HG02798 (cell line): ENCODE data around the gene GRIK2.
A peak's percentile ranks its signal among the peaks of the same experiment; 100 is the strongest.
"Not testable (repeated sequence)": the region's sequence is repeated elsewhere in the genome, so short reads cannot be mapped to it uniquely, and the experiment has no call there.

Experiments used
- ATAC-seq: cut with Tn5 transposase; IDR thresholded peaks from one replicate; pipeline ENCODE4 v1.9.1; 2021; ENCODE audit warnings: mild to moderate bottlenecking; ENCODE audit not compliant: unreplicated experiment, poor library complexity

GRIK2 gene

DNA sequence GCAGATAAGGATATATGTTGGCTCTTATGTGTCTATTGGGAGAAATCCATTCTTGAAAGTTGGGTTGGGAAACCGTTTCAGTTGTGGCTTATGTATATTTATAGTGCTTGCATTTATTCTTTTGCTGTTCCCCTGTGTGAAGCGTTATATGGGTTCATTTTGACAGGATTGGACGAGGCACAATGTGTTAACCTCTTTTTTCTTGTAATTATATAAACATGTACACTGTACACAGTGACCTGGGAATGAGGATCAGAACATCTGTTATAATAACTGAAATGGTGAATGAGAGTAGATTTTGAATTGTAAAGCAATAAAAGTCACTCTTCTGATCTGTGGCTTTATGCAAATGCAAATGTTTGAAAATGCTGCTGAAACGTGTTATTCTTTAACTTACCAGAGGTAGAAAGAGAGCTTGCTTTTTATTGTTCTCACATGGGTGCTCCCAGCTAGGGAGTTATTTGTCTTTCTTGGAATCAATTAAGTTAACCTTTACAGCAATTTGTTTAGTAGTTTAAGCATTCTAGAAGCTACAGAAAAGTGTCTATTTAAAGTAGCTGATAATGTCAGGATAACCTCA is 213.7 kb downstream of the GRIK2 start:
- no peak for ATAC-seq

GRCh38 chr6:101608703-101609102 is 215.2 kb downstream of the GRIK2 start:
- no peak for ATAC-seq

DNA sequence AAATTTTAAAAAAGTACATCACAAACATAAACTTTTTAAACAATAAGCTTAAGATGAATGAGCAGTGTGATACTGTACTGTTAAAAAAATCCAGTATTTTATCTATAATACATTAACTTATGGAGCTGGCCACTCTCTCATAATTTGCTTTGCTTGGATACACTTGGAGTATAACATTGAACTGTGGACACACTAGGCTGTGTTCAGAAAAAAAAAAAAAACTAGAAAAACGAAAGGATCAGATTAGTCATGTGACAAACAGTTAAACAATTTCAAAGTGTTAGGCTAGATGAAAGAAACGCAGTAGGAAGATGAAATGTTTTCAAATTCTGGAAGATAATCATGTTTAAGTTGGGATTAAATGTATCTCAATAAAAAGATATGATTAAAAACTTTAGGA is 220.0 kb downstream of the GRIK2 start:
- no peak for ATAC-seq

GRCh38 chr6:101614774-101615173 is 221.3 kb downstream of the GRIK2 start:
- ATAC-seq: no peak

DNA sequence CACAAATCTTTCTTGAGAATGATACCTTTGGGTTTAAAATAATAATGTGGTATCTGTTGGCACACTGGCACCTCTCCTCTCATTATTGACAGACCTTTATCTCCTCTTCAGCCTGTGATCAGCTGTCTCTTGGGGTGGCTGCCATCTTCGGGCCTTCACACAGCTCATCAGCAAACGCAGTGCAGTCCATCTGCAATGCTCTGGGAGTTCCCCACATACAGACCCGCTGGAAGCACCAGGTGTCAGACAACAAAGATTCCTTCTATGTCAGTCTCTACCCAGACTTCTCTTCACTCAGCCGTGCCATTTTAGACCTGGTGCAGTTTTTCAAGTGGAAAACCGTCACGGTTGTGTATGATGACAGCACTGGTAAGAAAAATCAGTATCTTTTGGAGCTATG is 232.8 kb downstream of the GRIK2 start:
- no peak for ATAC-seq

DNA sequence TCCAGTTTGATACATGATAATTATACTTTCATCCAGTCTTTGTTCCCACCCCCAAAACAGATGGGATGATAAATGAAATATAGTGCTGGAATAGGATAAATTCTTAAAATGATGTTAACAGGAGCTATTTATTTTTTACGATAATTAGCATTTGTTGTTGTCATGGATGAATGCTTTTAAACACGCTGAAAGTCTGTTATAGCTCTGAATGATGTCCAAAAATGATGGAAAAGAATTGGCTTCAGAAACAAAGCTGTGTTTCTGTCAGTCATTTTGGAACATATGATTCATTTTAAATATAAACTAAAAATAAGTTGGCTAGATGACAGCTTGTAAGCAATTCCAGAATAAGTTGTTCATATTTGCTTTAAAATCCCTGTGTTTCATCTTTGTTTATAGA is 237.4 kb downstream of the GRIK2 start:
- no peak for ATAC-seq

DNA sequence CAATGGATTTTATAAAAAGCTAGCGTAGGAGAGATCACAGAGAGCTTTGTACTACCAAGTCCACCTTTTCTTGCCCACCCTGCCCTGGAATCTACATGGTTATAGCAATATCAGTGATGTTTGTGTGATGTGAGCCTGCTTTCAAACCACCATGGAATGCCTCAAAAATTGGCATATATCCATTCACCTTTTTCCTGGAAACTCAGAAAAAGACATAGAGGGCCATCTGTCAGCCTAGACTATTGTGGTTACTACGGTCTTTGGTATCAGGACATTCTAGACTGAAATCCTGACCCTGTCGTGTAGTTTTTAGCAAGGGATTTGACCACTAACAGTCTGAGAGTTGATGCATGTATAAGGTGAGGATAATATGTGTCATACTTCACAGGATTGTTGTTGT is 239.6 kb downstream of the GRIK2 start:
- ATAC-seq: no peak

DNA sequence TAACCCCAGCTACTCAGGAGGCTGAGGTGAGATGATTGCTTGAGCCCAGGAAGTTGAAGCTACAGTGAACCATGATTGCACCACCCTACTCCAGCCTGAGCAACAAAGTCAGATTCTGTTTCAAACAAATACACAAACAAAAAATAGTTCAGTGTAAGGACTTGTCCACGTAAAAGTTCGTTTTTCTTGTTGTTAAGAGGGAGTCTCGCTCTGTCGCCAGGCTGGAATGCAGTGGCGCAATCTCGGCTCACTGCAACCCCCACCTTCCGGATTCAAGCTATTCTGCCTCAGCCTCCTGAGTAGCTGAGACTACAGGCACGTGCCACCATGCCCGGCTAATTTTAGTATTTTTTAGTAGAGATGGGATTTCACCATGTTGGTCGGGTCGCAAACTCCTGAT is 245.4 kb downstream of the GRIK2 start:
- ATAC-seq: not testable (repeated sequence)

DNA sequence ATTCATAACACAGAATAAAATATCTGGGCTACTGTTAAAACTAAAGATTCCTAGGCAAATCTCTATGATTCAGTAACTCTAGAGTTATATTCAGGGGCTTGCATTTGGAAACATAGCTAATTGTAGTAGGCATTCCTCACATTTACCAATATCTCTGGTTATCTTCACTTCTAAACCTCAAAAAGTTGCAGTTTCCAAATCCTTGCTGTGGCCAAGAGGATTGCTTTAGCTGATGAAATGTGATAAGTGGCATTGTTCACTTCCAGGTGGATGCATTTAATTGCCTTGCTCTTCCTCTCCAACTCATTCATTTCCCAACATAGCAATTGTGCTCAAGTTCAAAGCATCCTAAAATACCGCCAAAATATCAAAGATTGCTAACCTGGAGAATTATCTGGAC is 246.6 kb downstream of the GRIK2 start:
- no peak for ATAC-seq

DNA sequence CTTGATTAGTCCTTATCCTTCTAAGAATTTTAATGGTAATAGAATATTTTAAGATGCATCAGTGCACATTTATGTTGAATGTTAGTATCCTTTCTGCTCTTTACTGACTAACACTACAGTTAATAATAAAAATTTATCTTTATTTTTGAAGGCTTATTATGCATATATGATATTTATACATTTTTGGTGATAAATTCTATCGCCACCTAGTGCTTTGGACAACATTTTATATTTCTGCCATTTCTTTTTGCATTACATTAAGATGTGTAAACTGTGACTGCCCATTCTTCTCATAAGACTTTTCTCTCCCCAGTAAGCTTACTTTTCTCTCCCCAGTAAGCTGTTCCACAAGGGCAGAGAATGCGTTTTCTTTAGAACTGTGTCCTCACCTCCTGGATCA is 252.3 kb downstream of the GRIK2 start:
- ATAC-seq: no peak

- no peak for ATAC-seq
Observed at GRCh38 chr6:101650402-101651100, 257.0 kb downstream of the GRIK2 start.

DNA sequence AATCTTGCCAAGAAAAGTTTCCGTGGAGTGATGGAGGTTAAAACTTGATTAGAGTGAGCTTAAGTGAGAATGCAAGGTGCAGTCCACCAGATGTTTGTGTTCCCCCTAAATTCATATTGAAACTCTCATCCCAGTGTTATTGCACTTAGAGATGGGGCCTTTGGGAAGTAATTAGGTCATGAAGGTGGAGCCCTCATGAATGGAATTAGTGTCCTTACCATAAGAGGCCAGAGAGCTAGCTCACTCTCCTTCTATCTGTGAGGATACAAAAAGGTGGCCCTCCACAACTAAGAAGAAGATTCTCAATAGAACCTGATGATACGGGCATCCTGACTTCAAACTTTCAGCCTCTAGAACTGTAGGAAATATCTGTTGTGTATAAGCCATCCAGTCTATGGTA is 258.6 kb downstream of the GRIK2 start:
- no peak for ATAC-seq

DNA sequence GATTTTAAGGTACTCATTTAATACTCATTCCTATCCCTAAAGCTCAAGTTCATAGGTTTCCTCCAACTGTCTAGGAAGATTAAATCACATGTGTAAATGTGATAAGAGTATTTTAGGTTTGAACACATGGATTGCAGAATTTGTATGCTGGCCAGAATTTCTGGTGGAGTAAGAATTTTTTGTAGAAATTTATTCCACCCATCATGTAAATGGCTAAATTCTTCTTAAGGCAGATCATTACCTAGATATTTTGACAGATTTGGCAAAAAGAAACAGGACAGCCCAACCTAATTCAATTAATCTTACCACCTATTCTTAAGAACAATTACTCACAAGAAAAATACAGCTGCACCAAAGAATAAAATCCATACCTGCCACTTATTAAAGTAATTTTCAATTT is 261.6 kb downstream of the GRIK2 start:
- no peak for ATAC-seq

GRCh38 chr6:101662111-101662897 is 268.8 kb downstream of the GRIK2 start:
- ATAC-seq: peak; percentile 94

- no peak for ATAC-seq
Observed at GRCh38 chr6:101663100-101663499, 269.6 kb downstream of the GRIK2 start.

- ATAC-seq: no peak
Observed at GRCh38 chr6:101666256-101666655, 272.7 kb downstream of the GRIK2 start.

DNA sequence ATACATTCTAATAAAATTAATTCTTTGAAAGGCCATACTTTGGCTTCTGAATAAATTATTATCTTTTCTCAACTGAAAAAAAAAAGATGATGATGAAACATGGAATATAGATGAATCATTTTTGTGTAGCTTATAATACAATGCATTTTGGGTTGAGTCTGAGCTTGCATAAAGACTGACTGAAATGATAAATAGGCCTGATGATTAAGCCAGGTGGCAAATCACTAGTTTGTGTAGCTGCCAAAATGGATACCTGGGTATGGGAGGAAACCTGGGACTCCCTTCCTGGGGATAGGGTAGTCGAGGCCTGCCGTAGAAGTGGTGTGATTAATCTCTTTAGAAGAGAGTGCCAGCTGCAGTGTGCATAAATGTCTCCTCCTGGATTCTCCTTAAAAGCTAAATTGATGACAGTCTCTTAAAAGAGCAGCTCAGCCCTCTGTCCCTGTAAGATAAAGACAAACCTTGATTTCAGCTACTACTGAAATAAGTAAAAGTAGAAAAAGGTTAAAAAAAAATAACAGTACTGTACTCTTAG is 275.1 kb downstream of the GRIK2 start:
- ATAC-seq: no peak

GRCh38 chr6:101676187-101676586 is 282.7 kb downstream of the GRIK2 start:
- no peak for ATAC-seq

GRCh38 chr6:101682937-101683336 is 289.4 kb downstream of the GRIK2 start:
- ATAC-seq: no peak

GRCh38 chr6:101683884-101684283 is 290.4 kb downstream of the GRIK2 start:
- no peak for ATAC-seq

GRCh38 chr6:101686653-101687052 is 293.1 kb downstream of the GRIK2 start:
- no peak for ATAC-seq
